Epithelial cell of proximal tubule (primary cell): ENCODE measurements around the gene SLC33A1. TPM values are rescaled to one million over a fixed set of nuclear protein-coding genes. Genes with fewer than 3 reads are reported as not detected.
"Not testable (repeated sequence)": the region's sequence is repeated elsewhere in the genome, so short reads cannot be mapped to it uniquely, and the experiment has no call there.

Experiments
- DNase-seq: peaks from one replicate; pipeline ENCODE4 v3.0.0-alpha.2; 2011; ENCODE audit warnings: low read depth
- H3K4me3 ChIP-seq: 2 replicates; pipeline ENCODE4 v1.5.1; 2011; ENCODE audit warnings: low read depth, mild to moderate bottlenecking, low read length
- CTCF ChIP-seq: conservative IDR thresholded peaks from 2 replicates; pipeline ENCODE4 v1.5.1; 2012; ENCODE audit warnings: low read depth, mild to moderate bottlenecking, low read length
- total RNA-seq: library from RNA; depleted of rRNA; stranded (reverse); fragments of >200 nt; gene quantifications from 2 replicates; pipeline ENCODE4 v1.2.3, GENCODE V29; 2015

Gene SLC33A1
- total RNA-seq, 1 donor from 2014 or later, result 24.0 TPM

DNA sequence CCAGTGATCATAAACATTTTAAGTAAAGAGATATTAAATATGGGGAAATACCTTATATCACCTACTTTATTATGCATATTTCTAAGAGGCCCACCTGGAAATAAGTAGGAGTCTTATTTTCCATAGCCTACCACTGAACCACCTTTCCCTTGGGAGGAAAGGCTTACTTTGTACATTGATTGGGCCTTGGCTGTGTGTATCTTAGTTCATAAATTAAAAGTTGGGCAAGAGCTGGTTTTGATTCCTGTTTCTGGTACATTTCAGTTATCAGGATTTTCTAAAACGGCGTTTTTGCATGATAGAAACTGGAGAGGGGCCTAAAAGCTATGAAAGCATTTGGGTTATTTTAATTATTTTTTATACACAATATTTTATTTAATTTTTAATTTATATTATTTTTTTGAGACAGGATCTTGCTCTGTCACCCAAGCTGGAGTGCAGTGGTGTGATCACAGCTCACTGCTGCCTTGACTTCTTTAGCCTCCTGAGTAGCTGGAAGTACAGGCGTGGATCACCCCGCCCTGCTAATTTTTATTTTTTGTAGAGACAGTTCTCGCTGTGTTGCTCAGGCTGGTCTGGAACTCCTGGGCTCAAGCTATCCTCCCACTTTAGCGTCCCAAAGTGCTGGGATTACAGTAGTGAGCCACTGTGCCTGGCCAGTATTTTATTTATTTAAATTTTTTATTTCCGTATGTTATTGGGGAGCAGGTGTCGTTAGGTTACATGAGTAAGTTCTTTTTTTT is 18.8 kb upstream of the SLC33A1 start:
- DNase-seq, result no peak
- no peak for TF ChIP-seq CTCF
- no peak overlapping the region for H3K4me3 ChIP-seq

DNA sequence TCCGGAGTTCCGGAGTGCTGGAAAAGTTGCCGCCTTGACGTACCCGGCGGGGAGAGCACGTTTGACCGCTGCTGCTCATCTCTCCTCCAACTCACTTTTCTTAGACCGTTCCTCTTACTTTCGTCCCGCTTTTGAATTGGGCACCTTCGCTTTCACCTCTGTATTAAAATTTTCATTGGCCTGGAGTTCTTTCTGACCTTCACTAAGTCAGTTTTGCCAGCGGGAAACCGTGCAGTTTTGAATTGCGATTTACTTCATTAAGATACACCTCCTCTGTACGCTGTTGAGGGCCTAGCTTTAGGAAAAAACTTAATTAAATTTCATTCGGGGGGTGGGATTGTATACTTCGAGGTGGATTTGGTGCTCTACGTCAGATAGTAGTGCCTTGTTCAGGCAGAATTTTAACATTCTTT is 17.5 kb upstream of the SLC33A1 start:
- TF ChIP-seq CTCF, result no peak
- no peak for DNase-seq

GRCh38 chr3:155870945-155871745 is 16.9 kb upstream of the SLC33A1 start:
- H3K4me3 ChIP-seq, result peak overlapping the region; percentile 94
- no peak for DNase-seq
- TF ChIP-seq CTCF, result no peak

More for the DNA sequence above, 17.5 kb upstream of the SLC33A1 start:
- peak overlapping the region; percentile 94 for H3K4me3 ChIP-seq

DNA sequence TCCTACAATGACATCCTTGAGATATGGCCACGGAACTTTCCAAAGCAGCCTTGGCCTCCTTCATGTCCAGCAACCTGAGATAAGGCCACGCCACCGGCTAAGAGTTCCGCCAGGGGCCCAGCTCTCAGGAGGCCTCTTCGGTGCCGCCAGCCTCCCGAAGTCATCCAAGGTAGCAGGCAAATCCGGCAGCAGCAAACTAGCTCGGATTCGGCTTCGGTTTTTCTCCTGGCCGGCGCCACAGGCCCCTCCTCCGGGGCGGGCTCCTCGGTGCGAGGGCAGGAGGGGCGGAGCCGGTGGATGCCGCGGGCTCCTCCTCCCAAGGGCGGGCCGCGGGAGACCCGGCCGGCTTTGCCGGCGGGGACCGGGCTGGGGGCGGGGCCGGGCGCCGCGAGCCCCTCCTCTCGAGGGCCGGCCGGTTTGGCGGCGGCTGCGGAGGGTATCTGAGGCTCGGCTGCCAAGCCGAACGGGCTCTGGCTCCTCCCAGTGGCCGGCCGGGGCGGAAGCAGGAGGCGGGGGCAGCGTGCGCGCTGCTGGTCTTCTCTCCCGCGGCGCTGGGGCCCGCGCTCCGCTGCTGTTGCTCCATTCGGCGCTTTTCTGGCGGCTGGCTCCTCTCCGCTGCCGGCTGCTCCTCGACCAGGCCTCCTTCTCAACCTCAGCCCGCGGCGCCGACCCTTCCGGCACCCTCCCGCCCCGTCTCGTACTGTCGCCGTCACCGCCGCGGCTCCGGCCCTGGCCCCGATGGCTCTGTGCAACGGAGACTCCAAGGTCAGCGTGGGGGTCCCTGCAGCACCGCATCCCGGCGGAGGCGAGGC is 16.1 kb upstream of the SLC33A1 start, which contains the start of gene GMPS:
Gene GMPS, plus strand, starts transcription at position 518 of the 812 bp plus-strand sequence. Its CDS starts 221 bp downstream, at position 739.
- TF ChIP-seq CTCF, result peak; percentile 33
- DNase-seq, result peak; percentile 38

GRCh38 chr3:155869691-155870090 is 15.5 kb upstream of the SLC33A1 start:
- TF ChIP-seq CTCF, result no peak
- no peak for DNase-seq
- peak overlapping the region; percentile 59 for H3K4me3 ChIP-seq

More for the DNA sequence above, 16.1 kb upstream of the SLC33A1 start, which contains the start of gene GMPS:
- peak within 1 kb of the TSS; percentile 94 for H3K4me3 ChIP-seq

DNA sequence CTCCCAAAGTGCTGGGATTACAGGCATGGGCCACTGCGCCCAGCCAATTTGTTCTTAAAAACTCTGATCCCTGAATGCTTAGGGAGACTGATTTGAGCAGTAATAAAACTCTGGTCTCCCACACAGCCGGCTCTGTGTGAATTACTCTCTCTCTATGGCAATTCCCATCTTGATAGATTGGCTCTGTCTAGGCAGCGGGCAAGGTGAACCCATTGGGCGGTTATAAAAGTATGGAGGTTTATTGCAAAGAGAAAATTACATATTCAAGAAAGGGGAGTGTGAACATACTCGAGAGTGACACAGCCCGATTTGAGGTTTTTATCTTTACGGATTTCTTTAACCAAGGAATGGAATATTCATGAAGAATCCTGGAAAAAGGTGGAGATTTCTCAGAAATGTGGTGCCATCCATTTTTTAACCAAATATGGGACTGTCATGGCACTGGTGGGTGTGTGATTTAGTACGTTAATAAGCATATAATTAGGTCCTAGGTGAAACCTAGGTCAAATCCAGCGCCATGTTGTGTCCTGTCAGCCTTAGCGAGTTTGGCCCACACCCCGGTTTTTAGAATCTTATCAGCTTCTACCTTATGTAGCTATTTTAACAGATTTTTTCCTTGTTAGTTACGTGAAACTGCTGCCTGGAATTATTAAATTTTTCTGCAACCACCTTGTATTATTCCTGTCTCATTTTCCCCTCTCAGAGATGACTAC is 9.0 kb upstream of the SLC33A1 start:
- TF ChIP-seq CTCF, result no peak
- no peak overlapping the region for H3K4me3 ChIP-seq
- DNase-seq, result no peak

GRCh38 chr3:155862290-155862982 is 8.2 kb upstream of the SLC33A1 start:
- H3K4me3 ChIP-seq, DNase-seq: not testable (repeated sequence)
